Measurements from ENCODE around the gene RNF39. TPM values are rescaled to one million over a fixed set of nuclear protein-coding genes. Genes with fewer than 3 reads are reported as not detected.

Gene RNF39
- total and polyA plus RNA-seq, 2 of the 13 experiments (the other 11 are each of a cell fraction or from before 2014, with no cell fraction given) = 0.13 to 1.8 TPM

- TF ChIP-seq ARID4A (CRISPR knock-in tag; IDR thresholded peaks at IDR 0.05; ENCODE audit: borderline replicate concordance) (peak; percentile 44; the same call in 1 of the 2 replicates), PHB2 (IDR thresholded peaks at IDR 0.05; ENCODE audit: partially characterized antibody) (no peak), PATZ1 (CRISPR knock-in tag; IDR thresholded peaks at IDR 0.05) (peak; percentile 65), ZBTB42 (CRISPR knock-in tag; IDR thresholded peaks at IDR 0.05) (no peak), ZNF777 (CRISPR knock-in tag; IDR thresholded peaks at IDR 0.05) (no peak; the same call in 1 of the 2 replicates), DRAP1 (CRISPR knock-in tag; IDR thresholded peaks at IDR 0.05) (peak; percentile 54; the same call in 1 of the 2 replicates), IRX3 (CRISPR knock-in tag; IDR thresholded peaks at IDR 0.05; ENCODE audit: borderline replicate concordance, low read depth) (no peak), ZNF768 (CRISPR knock-in tag; IDR thresholded peaks at IDR 0.05) (0 out of 2 replicates have a peak, but pooled peaks have one; percentile 7), ZNF205 (CRISPR knock-in tag; IDR thresholded peaks at IDR 0.05) (peak; percentile 84; the same call in 1 of the 2 replicates), AGO2 (optimal IDR thresholded peaks at IDR 0.05; ENCODE audit: low read depth, low read length) (no peak), HNRNPLL (IDR thresholded peaks at IDR 0.05; ENCODE audit: low read depth, low read length, poor library complexity, severe bottlenecking) (peak; percentile 37), ZNF503 (CRISPR knock-in tag; IDR thresholded peaks at IDR 0.05) (peak; percentile 40; the same call in 1 of the 2 replicates), KAT2B (IDR thresholded peaks at IDR 0.05; ENCODE audit: borderline replicate concordance, low read depth, low read length) (no peak), ZSCAN9 (CRISPR knock-in tag; IDR thresholded peaks at IDR 0.05; ENCODE audit: borderline replicate concordance) (0 out of 2 replicates have a peak, but pooled peaks have one; percentile 68), TOPORS (CRISPR knock-in tag; IDR thresholded peaks at IDR 0.05) (no peak), MAF1 (CRISPR knock-in tag; IDR thresholded peaks at IDR 0.05; ENCODE audit: borderline replicate concordance) (no peak), ZNF263 (CRISPR knock-in tag; IDR thresholded peaks at IDR 0.05) (peak; percentile 73)
- TF ChIP-seq, protein P1, sequence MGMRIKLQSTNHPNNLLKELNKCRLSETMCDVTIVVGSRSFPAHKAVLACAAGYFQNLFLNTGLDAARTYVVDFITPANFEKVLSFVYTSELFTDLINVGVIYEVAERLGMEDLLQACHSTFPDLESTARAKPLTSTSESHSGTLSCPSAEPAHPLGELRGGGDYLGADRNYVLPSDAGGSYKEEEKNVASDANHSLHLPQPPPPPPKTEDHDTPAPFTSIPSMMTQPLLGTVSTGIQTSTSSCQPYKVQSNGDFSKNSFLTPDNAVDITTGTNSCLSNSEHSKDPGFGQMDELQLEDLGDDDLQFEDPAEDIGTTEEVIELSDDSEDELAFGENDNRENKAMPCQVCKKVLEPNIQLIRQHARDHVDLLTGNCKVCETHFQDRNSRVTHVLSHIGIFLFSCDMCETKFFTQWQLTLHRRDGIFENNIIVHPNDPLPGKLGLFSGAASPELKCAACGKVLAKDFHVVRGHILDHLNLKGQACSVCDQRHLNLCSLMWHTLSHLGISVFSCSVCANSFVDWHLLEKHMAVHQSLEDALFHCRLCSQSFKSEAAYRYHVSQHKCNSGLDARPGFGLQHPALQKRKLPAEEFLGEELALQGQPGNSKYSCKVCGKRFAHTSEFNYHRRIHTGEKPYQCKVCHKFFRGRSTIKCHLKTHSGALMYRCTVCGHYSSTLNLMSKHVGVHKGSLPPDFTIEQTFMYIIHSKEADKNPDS (CRISPR knock-in tag; IDR thresholded peaks at IDR 0.05) = no peak
Observed at GRCh38 chr6:30102970-30103871, 27.7 kb upstream of the RNF39 start (continued).

Data from HepG2 (cell line).